SK-N-SH (cell line): ENCODE results near the gene TMEM171. TPM values are rescaled to one million over a fixed set of nuclear protein-coding genes. Genes with fewer than 3 reads are reported as not detected.

ENCODE experiments used
- CTCF ChIA-PET: fragments of 300-600, 350-600 bp; formaldehyde crosslinking; extraction: SDS; loops from one replicate; lab custom pipeline; 2021; lab: Yijun Ruan, JAX
- POLR2A ChIA-PET: fragments of 350-600 bp; sonication (Branson Sonifier 250); formaldehyde crosslinking; extraction: SDS; loops from one replicate; lab custom pipeline; 2020; ENCODE audit warnings: antibody characterized with exemption, inconsistent platforms; lab: Yijun Ruan, JAX
- DNase-seq: peaks from one replicate; pipeline ENCODE4 v3.0.0; 2012
- H2AFZ ChIP-seq: fragments of 200-600 bp; sonication (generic); 2 replicates; pipeline ENCODE4 v1.8.1; 2016; ENCODE audit warnings: antibody characterized with exemption, mild to moderate bottlenecking, low read depth
- H3F3A ChIP-seq: fragments of 200-600 bp; sonication (generic); replicated peaks from 2 replicates; pipeline ENCODE3; 2016; ENCODE audit warnings: antibody characterized with exemption, mild to moderate bottlenecking; ENCODE audit not compliant: insufficient read depth
- H3K27ac ChIP-seq, 2 experiments: fragments of 200-500 bp in 1 of 2; fragments of 200-600 bp in 1 of 2; sonication (Bioruptor generic) in 1 of 2; sonication (generic), shearing (Covaris generic) in 1 of 2; 2 replicates each; pipeline versions ENCODE4 v1.5.1 to v1.6.1; 2014 to 2016; ENCODE audit warnings: low read depth in 2 of 2, inconsistent platforms in 1 of 2, low read length in 1 of 2, mild to moderate bottlenecking in 1 of 2, mixed read lengths in 1 of 2
- H3K27me3 ChIP-seq: fragments of 200-600 bp; sonication (generic), shearing (Covaris generic); 2 replicates; pipeline ENCODE4 v1.6.1; 2016; ENCODE audit warnings: mixed run types; ENCODE audit not compliant: insufficient read depth
- H3K36me3 ChIP-seq, 2 experiments: fragments of 200-500 bp in 1 of 2; fragments of 200-600 bp in 1 of 2; sonication (Bioruptor generic) in 1 of 2; sonication (generic) in 1 of 2; replicated peaks in 1 of 2; 2 replicates each; pipeline versions ENCODE3 to v1.5.1; 2014 to 2016; ENCODE audit warnings: low read length in 1 of 2, mild to moderate bottlenecking in 1 of 2; ENCODE audit not compliant: insufficient read depth in 2 of 2, control insufficient read depth in 1 of 2
- H3K4me1 ChIP-seq, 2 experiments: fragments of 200-500 bp in 1 of 2; fragments of 200-600 bp in 1 of 2; sonication (Bioruptor generic) in 1 of 2; sonication (generic), shearing (Covaris generic) in 1 of 2; 2 replicates each; pipeline versions ENCODE4 v1.5.1 to v1.6.1; 2014 to 2016; ENCODE audit warnings: low read depth in 1 of 2, low read length in 1 of 2, mixed run types in 1 of 2; ENCODE audit not compliant: insufficient read depth in 2 of 2, control insufficient read depth in 1 of 2
- H3K4me2 ChIP-seq: fragments of 200-600 bp; sonication (generic), shearing (Covaris generic); 2 replicates; pipeline ENCODE4 v1.6.1; 2017; ENCODE audit warnings: mixed run types
- H3K4me3 ChIP-seq, 2 experiments: fragments of 200-500 bp in 1 of 2; fragments of 200-600 bp in 1 of 2; sonication (Bioruptor generic) in 1 of 2; sonication (generic), shearing (Covaris generic) in 1 of 2; 2 replicates each; pipeline versions ENCODE4 v1.5.1 to v1.8.1; 2014 to 2016; ENCODE audit warnings: low read depth in 2 of 2, inconsistent platforms in 1 of 2, low read length in 1 of 2, mild to moderate bottlenecking in 1 of 2, mixed read lengths in 1 of 2, moderate library complexity in 1 of 2
- H3K79me2 ChIP-seq: fragments of 200-600 bp; sonication (generic); 2 replicates; pipeline ENCODE4 v1.8.1; 2017; ENCODE audit warnings: mild to moderate bottlenecking; ENCODE audit not compliant: insufficient read depth
- H3K9ac ChIP-seq: fragments of 200-600 bp; sonication (generic); 2 replicates; pipeline ENCODE4 v1.6.1; 2017; ENCODE audit warnings: mixed run types
- H3K9me2 ChIP-seq: fragments of 200-600 bp; sonication (generic); 2 replicates; pipeline ENCODE4 v1.6.1; 2017; ENCODE audit warnings: mixed run types
- H3K9me3 ChIP-seq: fragments of 200-600 bp; sonication (generic); 2 replicates; pipeline ENCODE4 v1.6.1; 2017; ENCODE audit warnings: mixed run types, mild to moderate bottlenecking, moderate library complexity
- H4K20me1 ChIP-seq: fragments of 200-600 bp; sonication (generic); 2 replicates; pipeline ENCODE4 v1.6.1; 2017; ENCODE audit warnings: mild to moderate bottlenecking, mixed run types; ENCODE audit not compliant: insufficient read depth
- CTCF ChIP-seq: fragments of 200-600 bp; sonication (generic); IDR thresholded peaks from 2 replicates; pipeline ENCODE4 v1.6.1; 2017; ENCODE audit warnings: antibody characterized with exemption, mild to moderate bottlenecking, moderate library complexity
- ELF1 ChIP-seq: IDR thresholded peaks from 2 replicates; pipeline ENCODE4 v1.4.0; 2012
- EZH2phosphoT487 ChIP-seq: fragments of 200-600 bp; sonication (generic); IDR thresholded peaks from 2 replicates; pipeline ENCODE4 v1.6.1; 2017; ENCODE audit warnings: low read depth, mixed run types, mild to moderate bottlenecking, antibody characterized with exemption, moderate library complexity, borderline replicate concordance
- FOXJ3 ChIP-seq: sonication (generic); formaldehyde crosslinking; IDR thresholded peaks from 2 replicates; pipeline ENCODE4 v1.5.1; 2020; ENCODE audit warnings: mild to moderate bottlenecking, missing genetic modification reagents
- FOXM1 ChIP-seq: IDR thresholded peaks from 2 replicates; pipeline ENCODE4 v1.4.0; 2012; ENCODE audit warnings: low read depth, mild to moderate bottlenecking
- GABPA ChIP-seq: IDR thresholded peaks from 2 replicates; pipeline ENCODE4 v1.4.0; 2012; ENCODE audit warnings: low read depth, mild to moderate bottlenecking
- MAX ChIP-seq: IDR thresholded peaks from 2 replicates; pipeline ENCODE4 v1.4.0; 2012; ENCODE audit warnings: low read depth
- MXI1 ChIP-seq: IDR thresholded peaks from 2 replicates; pipeline ENCODE4 v1.6.1; 2012; ENCODE audit warnings: mild to moderate bottlenecking, low read depth, low read length, improper control_type of control experiment
- RXRA ChIP-seq: IDR thresholded peaks from 2 replicates; pipeline ENCODE4 v1.4.0; 2012; ENCODE audit warnings: low read depth, mild to moderate bottlenecking, borderline replicate concordance
- SIN3A ChIP-seq: IDR thresholded peaks from 2 replicates; pipeline ENCODE4 v1.6.1; 2012; ENCODE audit warnings: low read depth, mild to moderate bottlenecking, low read length, moderate library complexity, borderline replicate concordance
- TAF1 ChIP-seq: IDR thresholded peaks from 2 replicates; pipeline ENCODE4 v1.6.1; 2012; ENCODE audit warnings: low read depth, mild to moderate bottlenecking, low read length, moderate library complexity, borderline replicate concordance
- TEAD4 ChIP-seq: IDR thresholded peaks from 2 replicates; pipeline ENCODE4 v1.4.0; 2012; ENCODE audit warnings: mild to moderate bottlenecking, borderline replicate concordance; ENCODE audit not compliant: insufficient read depth
- USF1 ChIP-seq: IDR thresholded peaks from 2 replicates; pipeline ENCODE4 v1.4.0; 2012; ENCODE audit warnings: low read depth, borderline replicate concordance
- YY1 ChIP-seq: IDR thresholded peaks from 2 replicates; pipeline ENCODE4 v1.4.0; 2012; ENCODE audit warnings: low read depth, mild to moderate bottlenecking
- WGBS: methylation state at CpG from one replicate; pipeline ENCODE4 v1.1.6; 2017; ENCODE audit warnings: low lambda C conversion rate; 5-methylcytosine and 5-hydroxymethylcytosine counted together
- polyA plus RNA-seq, 3 experiments: library from polyadenylated mRNA; depleted of rRNA; stranded (reverse); fragments of >200 nt; gene quantifications; 2 replicates each; pipeline ENCODE4 v1.2.3, GENCODE V29; 2012
- TF ChIP-seq, protein P1 (sequence below): IDR thresholded peaks from 2 replicates; pipeline ENCODE4 v1.6.1; 2012; ENCODE audit warnings: mild to moderate bottlenecking, low read depth, low read length, moderate library complexity
- TF ChIP-seq, protein P2 (sequence below): fragments of 150-350 bp; IDR thresholded peaks from 2 replicates; pipeline ENCODE4 v1.6.1; 2017; ENCODE audit warnings: antibody characterized with exemption, low read length, low read depth, borderline replicate concordance

TMEM171 gene
- polyA plus RNA-seq, 1 of the 3 experiments (the other 2 are of a cell fraction), result 7.6 TPM

- H3K36me3 ChIP-seq, result no peaks in the 10 kb centered on the region
- no peak overlapping the region for H3K27ac ChIP-seq
- H2AFZ ChIP-seq, result no peak overlapping the region
- ChIA-PET POLR2A (no interaction called here), CTCF (interaction anchor here (0.6 to 1.6 kb wide), 2 partner anchors 64 to 77 kb away, joined by 3 to 5 read pairs; no protein-coding TSS in a partner anchor)
- TF ChIP-seq GABPA (no peak), RXRA (no peak), CTCF (no peak)
- TF ChIP-seq, protein P1, sequence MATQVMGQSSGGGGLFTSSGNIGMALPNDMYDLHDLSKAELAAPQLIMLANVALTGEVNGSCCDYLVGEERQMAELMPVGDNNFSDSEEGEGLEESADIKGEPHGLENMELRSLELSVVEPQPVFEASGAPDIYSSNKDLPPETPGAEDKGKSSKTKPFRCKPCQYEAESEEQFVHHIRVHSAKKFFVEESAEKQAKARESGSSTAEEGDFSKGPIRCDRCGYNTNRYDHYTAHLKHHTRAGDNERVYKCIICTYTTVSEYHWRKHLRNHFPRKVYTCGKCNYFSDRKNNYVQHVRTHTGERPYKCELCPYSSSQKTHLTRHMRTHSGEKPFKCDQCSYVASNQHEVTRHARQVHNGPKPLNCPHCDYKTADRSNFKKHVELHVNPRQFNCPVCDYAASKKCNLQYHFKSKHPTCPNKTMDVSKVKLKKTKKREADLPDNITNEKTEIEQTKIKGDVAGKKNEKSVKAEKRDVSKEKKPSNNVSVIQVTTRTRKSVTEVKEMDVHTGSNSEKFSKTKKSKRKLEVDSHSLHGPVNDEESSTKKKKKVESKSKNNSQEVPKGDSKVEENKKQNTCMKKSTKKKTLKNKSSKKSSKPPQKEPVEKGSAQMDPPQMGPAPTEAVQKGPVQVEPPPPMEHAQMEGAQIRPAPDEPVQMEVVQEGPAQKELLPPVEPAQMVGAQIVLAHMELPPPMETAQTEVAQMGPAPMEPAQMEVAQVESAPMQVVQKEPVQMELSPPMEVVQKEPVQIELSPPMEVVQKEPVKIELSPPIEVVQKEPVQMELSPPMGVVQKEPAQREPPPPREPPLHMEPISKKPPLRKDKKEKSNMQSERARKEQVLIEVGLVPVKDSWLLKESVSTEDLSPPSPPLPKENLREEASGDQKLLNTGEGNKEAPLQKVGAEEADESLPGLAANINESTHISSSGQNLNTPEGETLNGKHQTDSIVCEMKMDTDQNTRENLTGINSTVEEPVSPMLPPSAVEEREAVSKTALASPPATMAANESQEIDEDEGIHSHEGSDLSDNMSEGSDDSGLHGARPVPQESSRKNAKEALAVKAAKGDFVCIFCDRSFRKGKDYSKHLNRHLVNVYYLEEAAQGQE, result no peak
- no peak for DNase-seq
- no peak overlapping the region for H3K4me3 ChIP-seq
- no peaks in the 10 kb centered on the region for H4K20me1 ChIP-seq
- H3K9me2 ChIP-seq, result no peaks in the 10 kb centered on the region
- no peaks in the 10 kb centered on the region for H3F3A ChIP-seq
- no peaks in the 10 kb centered on the region for H3K9me3 ChIP-seq
- no peaks in the 10 kb centered on the region for H3K79me2 ChIP-seq
- WGBS, result 77% methylated on average over 8 of the region's 10 CpGs
- peaks cover 0 to 2% of the 10 kb centered on the region in 2 experiments; a peak in 1 of 4 replicates for H3K4me1 ChIP-seq
- no peaks in the 10 kb centered on the region for H3K27me3 ChIP-seq
- H3K4me2 ChIP-seq, result no peak overlapping the region
- H3K9ac ChIP-seq, result no peak overlapping the region
Measured at GRCh38 chr5:73137563-73138530, 17.5 kb downstream of the TMEM171 start.

GRCh38 chr5:73139485-73139884 lies 19.1 kb downstream of the TMEM171 start:
- no peak for DNase-seq
- H3K4me3 ChIP-seq, result no peak overlapping the region
- ChIA-PET CTCF (interaction anchor here (1.6 kb wide), 1 partner anchor 62 kb away, joined by 5 read pairs; no protein-coding TSS in a partner anchor), POLR2A (no interaction called here)
- TF ChIP-seq ELF1 (no peak), EZH2phosphoT487 (no peak), TEAD4 (no peak), MAX (no peak), YY1 (no peak), FOXJ3 (CRISPR knock-in tag) (no peak), RXRA (no peak), MXI1 (no peak), TAF1 (no peak), USF1 (no peak), FOXM1 (no peak), SIN3A (no peak)
- TF ChIP-seq, protein P2, sequence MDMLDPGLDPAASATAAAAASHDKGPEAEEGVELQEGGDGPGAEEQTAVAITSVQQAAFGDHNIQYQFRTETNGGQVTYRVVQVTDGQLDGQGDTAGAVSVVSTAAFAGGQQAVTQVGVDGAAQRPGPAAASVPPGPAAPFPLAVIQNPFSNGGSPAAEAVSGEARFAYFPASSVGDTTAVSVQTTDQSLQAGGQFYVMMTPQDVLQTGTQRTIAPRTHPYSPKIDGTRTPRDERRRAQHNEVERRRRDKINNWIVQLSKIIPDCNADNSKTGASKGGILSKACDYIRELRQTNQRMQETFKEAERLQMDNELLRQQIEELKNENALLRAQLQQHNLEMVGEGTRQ, result no peak
- H3K79me2 ChIP-seq, result no peaks in the 10 kb centered on the region
- no peak overlapping the region for H3K4me2 ChIP-seq
- H3F3A ChIP-seq, result no peaks in the 10 kb centered on the region
- H2AFZ ChIP-seq, result no peak overlapping the region
- H3K4me1 ChIP-seq, result peaks cover 0 to 2% of the 10 kb centered on the region in 2 experiments; a peak in 1 of 4 replicates
- H4K20me1 ChIP-seq, result no peaks in the 10 kb centered on the region
- WGBS, result 55% methylated on average over 3 of the region's 3 CpGs
- H3K9me3 ChIP-seq, result no peaks in the 10 kb centered on the region
- H3K9ac ChIP-seq, result no peak overlapping the region
- no peaks in the 10 kb centered on the region for H3K9me2 ChIP-seq
- H3K27me3 ChIP-seq, result no peaks in the 10 kb centered on the region
- no peak overlapping the region for H3K27ac ChIP-seq
- no peaks in the 10 kb centered on the region for H3K36me3 ChIP-seq
